Measurements from ENCODE around the gene KCNJ11.
A peak's percentile ranks its signal among the peaks of the same experiment; 100 is the strongest.
"Not testable (repeated sequence)": the region's sequence is repeated elsewhere in the genome, so short reads cannot be mapped to it uniquely, and the experiment has no call there.

The KCNJ11 gene

DNA sequence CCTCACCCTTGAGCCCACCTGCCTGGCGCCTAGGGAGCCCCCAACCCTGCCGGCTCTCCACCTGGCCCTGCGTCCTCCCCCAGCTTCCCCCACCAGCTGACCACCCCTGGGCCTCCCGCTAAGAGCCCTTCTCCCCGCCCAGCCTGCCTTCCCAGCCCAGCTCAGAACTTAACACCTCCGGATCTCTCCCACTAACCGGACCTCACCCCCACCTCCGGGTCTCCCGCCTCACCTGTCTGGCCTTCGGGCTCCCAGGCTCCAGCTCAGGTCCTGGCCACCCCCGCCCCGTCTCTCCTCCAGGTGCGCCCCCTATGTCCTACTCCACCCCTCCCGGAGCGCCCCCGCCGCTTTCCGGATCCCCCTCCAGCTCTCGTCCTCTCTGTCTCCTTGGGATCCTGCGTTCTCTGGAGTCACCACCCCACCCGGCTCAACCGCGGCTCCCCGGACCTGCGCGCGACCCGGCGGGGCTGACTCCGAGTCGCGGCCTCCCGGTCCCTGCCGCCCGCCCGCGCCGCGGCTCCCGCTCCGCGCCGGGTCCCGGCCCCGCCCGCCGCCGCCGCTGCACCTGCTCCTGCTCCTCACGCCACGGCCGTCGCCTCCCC lies at the start of gene KCNJ11:
Gene KCNJ11, minus strand, starts transcription at position 51 of the 602 bp plus-strand sequence. CDS start 568 bp downstream, outside the sequence.
- DNase-seq = peak in 7 of 58 donors; percentile 33 to 82 (median 43)

DNA sequence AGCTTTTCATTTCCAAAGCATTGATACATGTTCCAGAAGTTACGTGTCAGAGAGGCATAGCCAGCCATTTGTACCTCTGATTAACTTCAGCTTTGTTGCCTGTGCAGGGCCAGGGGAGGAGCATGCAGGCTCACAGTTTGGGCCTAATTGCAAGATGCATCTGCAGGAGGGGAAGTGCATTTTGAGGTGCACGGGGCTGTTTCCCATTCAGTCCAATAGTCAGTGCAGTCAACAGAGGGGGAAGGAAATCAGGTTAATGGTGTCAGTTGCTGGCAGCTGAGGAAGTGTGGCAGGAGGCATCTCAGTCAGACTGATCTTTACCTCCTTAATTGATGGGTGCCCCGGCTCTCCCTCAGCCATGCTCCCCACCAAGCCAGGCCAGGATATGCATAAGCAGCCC lies 48.9 kb upstream of the KCNJ11 start:
- no peak for DNase-seq

DNA sequence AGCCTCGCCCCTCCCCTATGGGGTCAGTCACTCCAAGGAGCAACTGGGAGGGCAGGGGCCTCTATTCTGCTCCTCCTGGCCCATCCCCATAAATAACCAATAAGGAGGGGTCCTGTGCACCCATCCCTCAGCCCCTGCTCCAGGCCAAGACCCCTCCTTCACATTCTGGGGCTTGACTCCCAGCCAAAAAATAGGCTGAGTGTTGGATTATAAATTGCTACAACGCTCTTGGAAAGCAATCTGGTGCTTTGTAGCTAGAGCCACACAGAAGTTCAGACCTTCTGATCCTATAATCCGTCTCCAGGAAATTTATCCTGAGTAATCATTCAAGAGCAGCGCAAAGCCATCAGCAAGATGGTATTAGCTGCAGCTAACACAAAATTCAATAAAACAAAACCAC lies 45.6 kb upstream of the KCNJ11 start:
- no peak for DNase-seq

DNA sequence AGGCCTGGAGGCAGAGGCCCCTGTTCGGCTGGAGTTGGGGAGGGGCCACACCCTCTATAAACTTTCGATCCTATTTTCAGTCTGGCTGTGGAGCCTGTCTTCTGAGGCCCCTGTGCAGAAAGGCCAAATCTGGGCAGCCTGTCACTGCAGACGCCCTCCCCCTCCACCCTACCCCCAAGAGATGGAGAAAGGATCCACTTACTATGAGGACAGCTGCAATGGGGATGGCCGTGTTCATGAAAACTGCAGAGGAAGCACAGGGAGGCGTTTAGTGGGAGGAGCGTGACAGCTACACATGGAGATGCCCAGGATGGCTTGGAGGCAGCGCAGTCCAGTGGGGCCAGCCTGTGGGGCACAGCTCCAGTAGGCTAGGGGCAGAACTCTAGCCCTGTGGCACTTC lies 43.5 kb upstream of the KCNJ11 start:
- peak in 3 of 58 donors; percentile 13 to 21 (median 17) for DNase-seq

DNA sequence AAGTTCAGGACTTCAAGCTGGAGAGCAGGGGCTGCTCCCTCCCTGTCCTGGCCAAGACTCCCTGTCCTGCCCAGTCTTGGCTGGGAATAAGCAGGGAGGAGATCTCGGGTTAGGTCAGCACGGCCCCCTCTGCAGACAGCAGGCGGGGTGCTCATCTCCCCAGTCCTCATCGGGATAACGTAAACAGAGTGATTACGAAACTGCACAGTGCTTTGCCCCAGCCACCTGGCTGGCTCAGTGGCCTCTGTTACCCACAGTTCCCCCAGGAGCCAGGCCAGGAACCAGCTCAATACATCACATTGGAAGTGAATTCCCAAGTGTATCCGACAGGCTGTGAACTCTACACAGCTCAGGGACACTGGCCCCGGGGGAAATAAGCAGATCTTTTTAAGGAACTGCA lies 42.7 kb upstream of the KCNJ11 start:
- DNase-seq = no peak

DNA sequence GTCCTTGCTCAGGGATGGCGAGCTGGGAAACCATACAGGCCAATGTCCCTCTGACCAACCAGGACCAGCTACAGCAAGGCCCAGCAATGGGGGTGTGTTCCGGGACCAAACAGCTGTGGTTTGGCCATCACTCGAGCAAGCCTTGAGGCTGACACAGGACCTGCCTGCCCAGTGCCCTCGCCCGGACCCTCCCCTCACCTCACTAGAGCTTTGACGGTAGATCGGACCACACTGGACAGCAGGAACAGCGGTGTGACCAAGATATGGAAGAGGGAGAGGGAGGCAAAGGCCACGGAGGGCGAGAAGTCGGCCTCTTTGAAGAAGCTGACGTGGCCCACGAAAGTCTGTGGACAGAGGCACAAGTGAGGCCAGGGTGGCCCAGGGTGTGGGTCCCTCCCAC lies 42.2 kb upstream of the KCNJ11 start:
- no peak for DNase-seq

DNA sequence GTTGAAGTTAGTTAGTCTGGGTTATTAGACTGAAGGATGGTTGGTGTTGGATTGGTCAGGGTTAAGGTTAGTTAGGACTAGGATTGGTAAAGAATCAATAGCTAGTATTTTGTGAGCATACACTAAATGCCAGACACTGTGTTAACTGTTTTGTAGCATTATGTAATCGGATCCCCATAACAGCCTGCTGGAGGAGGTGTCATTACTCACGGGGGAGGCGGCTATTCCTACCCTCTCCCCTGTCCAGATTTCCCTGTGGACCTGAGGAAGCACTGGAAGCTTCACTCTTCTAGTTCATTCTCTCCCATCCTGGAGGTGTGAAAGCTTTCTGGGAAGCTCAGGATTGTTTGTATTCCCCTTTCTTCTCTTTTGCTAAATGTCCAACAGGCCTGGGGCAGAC lies 40.5 kb upstream of the KCNJ11 start:
- no peak for DNase-seq

DNA sequence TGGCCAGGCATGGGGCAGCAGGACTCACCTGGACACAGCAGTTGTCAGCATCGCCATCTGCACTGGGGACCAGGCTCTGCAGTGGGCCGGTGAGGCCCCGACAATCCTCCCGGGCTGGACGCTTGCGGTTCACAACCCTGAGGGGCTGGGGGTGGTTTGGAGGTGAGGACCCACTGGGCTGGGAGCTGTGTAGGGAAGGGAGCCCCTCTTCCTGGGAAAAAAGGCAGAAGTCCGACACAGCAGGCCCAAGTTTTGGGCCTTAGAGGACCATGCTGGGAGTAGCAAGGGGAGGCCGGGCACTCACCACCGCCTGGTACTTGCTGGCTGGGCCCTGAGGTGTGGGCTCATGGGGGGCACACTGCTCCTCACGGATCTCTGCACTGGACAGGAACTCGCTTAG lies 39.8 kb upstream of the KCNJ11 start:
- no peak for DNase-seq

DNA sequence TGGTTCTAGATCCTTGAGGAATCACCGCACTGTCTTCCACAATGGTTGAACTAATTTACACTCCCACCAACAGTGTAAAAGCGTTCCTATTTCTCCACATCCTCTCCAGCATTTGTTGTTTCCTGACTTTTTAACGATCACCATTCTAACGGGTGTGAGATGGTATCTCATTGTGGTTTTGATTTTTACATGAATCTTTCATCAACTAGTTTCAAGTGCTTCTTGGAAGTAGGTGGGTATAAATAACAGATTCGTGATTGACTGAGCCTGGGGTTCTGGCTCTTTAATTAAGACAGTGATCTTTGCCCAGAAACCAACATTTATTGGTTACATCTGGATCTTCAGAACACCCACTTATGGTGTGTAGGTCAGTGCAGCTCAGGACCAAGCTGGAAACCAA lies 37.8 kb upstream of the KCNJ11 start:
- DNase-seq = not testable (repeated sequence)

DNA sequence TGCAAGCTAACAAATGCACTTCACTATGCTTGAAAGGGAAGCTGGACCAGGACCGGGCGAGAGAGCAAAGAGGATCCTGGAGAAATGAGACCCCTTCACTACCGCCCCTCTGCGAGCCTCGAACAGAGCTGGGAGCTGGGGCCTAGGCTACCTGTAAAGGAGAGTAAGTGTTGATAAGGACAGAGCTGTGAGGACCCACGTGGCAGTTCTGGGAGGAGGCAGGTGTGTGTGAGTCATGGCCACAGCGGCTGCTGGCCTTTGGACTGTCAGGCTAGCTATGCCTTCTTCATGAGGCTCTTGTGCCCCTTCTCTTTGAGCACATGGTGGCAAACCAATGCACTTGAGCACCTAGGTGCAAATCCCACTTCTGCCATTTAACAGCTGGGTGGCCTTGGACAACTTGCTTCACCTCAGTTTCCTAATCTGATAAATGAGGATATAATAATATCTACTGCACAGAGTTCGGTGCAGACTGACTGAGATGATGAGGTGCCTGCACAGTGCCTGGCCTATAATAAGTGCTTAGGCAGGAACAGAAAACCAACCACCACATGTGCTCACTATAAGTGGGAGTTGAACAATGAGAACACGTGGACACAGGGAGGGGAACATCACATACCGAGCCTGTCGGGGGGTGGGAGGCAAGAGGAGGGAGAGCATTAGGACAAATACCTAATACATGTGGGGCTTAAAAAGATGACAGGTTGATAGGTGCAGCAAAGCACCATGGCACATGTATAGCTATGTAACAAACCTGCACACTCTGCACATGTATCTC lies 35.3 kb upstream of the KCNJ11 start:
- DNase-seq = peak in 1 of 58 donors; percentile 37

DNA sequence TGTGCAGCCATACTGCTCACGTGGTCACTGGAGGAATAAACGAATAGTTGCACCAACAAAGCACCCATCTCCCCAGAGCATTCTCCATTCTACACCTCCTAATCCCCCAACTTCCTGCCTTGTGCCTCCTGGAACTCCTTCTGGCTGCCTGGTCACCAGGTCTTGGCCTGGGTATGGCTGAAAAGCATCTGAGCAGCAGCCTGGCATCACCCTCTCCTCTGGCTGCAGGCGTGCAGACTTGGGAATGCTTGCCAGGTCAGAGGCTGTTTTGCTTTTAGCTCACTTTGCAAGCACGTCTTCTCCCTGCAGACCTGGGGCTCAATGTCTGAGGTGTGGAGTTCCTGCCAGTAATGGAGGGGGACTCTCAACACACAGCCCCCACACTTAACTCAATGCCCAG lies 33.3 kb upstream of the KCNJ11 start:
- no peak for DNase-seq

DNA sequence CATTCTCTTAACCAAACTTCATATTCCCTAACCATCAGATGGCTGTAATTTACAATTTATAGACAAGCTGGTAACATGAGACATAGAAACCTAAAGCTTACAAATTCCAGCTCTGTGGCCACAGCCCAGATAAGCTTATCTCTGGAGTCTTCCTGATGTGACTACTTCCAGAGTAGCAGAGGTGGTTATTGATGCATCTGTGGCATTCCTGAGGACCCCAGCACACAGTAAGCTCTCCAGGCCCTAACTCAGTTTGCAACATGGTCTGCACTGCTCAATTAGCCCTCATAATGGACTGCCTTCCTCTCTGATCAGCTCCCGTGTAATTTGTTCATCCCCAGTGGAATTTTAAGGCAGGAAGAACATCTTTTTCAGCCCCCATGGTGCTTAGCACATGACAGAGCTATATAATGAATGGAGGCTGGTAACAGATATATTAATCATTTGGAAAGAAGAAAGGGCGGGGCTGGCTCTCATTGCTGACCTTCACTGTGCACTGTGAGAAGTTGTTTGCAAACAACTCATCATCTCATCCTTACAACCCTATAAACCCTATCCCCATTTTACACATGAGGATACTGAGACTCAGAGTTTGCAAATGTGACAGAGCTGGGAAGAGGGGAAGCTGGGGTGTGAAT lies 30.1 kb upstream of the KCNJ11 start:
- DNase-seq = no peak

DNA sequence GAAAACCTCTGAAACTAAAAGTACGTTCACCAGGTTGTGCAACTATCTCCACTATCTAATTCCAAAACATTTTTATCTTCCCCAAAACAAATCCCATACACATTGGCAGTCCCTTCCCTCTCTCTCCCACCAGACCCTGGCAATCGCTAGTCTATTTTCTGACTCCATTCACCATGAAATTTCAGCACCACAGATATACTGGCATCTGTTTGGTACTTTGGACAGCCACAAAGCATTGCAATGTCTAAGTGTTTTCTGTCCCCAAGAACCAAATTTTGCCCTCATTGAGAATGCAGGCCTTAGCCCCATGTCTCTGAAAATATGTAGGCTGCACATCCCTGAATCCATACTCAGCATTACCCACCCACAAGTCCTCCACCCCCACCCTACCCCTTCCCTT lies 28.0 kb upstream of the KCNJ11 start:
- no peak for DNase-seq

DNA sequence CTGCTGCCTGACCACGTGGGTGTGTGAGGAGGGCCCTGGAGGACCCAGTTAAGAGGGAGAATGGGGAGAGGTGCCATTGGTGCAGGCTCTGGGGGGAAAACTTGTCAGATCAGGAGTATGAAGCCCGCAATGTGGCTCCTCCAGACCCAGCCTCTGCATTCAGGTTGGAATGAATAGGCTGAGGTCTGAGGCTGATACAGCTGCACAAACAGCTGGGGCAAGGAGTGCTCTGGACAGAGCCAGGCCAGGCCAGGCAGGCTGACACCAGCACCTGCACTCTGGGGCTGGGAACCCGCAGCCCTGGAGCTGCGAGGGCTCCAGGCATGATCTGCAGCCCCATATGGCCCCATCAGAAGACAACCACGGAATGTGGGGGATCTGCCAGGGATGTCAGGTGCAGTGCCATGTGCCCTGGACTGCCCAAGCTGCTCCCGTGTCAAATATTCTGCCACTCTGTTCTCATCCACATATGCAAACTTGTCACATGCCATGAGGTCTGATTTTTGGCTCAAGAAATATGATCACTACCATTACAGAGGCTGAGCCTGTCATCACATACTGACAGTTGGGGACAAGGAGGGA lies 27.2 kb upstream of the KCNJ11 start:
- DNase-seq = no peak

DNA sequence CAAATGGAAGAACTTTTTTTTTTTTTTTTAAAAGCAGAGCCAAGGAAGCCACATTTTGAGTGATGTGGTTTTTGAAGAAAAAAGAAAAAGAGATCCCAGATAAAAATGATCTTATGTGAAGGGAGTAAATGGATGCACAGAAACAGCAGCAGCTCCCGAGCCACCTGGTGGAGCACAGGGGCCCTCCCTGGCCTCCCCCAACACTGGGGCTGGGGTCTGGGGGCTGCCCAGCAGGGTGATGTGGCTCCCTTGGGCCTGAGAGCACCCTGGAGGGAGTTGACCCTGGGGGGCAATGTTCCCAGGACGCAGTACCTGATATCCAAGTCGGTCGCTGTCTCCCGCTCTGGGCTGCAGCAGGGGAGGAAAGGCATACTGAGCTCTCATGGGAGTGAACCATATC lies 26.5 kb upstream of the KCNJ11 start:
- no peak for DNase-seq

DNA sequence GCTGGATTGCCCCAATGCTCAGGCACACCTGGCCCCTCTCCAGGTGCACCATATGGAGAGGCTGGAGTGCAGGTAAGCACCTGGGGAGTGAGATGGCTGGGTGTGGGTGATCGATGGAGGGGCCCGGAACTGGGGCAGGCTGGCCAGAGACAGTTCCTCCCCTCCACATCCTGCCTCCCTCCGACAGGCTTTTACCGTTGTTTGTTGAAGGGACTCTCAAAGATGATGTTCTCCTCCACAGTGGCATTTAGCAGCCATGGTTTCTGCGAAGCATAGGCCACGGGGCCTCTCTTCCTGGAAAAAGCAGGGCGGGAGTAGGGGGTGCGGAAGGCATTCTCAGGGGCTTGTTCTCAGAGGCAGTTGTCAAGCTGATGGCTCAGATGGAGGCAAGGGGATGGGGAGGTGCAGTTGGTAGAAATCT lies 25.9 kb upstream of the KCNJ11 start:
- DNase-seq = no peak

DNA sequence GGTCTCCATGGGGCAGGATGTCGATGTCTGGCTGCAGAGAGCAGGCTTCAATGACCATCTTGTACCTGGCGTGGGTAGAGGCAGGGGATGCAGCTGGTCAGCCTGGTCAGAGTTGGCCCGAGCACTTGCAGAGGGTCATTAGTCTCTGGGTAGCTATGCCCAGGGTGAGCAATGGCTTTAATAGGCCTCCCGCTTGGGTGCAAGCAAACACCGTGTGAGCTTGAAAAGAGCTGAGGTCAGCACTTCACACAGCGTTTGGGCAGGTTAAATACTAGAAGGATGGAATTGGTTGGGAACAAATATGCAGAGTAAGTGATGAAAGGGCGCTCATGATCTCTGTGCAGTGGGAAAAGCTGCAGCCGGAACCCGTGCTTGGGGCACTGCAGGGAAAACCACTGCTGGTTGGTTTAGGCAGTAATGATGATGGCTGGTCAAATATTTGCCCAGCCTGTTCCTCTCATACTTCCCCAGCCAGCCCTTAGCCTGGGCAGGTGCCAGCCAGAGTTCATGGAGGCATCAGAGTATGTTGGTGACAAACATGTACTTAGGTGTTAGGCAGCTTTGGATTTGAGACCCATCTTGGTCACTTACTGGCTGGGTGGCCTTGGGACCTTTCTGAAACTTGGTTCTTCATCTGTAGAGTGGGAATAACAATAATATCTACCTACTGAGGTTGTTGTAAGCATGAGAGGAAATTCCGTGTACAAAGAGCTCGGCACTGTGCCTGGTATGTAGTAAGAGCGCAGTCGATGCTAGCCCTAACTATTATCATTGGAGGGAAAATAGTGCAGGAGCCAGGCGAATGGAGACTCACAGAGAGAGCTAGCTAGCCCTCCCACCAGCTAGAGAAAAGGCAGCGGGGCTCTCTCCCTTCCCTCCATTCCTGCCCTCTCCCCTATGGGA lies 25.2 kb upstream of the KCNJ11 start:
- DNase-seq = no peak

DNA sequence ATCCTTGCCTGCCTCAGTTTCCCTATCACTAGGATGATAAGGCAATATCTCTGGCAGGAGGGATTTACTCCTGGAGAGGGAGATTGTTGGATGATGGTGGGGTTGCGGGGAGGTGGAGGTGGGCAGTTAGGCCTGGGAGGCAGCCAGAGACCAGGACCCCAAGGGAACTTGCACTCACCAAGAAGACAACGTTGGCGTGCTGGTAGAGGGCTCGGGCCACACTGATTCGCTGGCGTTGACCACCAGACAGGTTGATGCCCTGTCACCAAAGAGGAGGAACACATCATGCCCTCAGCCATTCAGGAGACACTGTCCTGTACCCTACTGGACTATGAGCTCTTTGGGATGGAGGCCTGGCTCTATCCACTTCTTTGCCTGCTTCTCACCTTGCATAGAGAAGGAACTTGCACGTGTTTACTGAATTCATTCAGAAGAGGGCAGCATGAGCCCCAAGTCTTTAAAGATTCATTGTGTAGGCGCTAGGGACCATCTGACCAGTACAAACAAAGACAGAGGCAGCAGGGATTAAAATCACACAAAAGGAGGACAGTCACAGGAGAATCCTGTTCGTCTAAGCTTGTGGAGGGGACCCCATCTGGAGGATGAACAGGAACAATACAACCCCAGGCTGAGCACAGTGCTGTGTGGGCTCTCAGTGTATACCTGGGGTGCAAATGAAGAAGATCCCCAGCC lies 24.2 kb upstream of the KCNJ11 start:
- DNase-seq = peak in 1 of 58 donors; percentile 11

DNA sequence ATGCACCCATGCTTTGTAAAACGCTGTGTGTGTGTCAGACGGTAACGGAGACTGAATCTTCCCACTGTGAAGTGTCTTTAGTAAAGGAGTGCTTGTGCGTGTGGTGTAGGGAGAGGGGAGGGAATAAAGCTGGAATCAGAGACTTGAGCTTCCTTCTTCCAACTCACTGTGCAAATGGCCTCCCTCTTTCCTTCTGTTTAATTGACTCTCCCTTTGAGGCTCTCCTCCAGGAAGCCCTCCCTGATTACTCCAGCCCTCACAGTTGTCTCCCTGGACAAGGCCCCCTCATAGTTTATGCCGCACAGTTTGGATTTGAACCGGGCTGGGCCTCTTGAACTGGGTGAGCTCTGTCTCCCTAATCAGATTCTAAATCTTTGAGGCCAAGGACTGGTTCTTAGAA lies 23.0 kb upstream of the KCNJ11 start:
- DNase-seq = no peak

DNA sequence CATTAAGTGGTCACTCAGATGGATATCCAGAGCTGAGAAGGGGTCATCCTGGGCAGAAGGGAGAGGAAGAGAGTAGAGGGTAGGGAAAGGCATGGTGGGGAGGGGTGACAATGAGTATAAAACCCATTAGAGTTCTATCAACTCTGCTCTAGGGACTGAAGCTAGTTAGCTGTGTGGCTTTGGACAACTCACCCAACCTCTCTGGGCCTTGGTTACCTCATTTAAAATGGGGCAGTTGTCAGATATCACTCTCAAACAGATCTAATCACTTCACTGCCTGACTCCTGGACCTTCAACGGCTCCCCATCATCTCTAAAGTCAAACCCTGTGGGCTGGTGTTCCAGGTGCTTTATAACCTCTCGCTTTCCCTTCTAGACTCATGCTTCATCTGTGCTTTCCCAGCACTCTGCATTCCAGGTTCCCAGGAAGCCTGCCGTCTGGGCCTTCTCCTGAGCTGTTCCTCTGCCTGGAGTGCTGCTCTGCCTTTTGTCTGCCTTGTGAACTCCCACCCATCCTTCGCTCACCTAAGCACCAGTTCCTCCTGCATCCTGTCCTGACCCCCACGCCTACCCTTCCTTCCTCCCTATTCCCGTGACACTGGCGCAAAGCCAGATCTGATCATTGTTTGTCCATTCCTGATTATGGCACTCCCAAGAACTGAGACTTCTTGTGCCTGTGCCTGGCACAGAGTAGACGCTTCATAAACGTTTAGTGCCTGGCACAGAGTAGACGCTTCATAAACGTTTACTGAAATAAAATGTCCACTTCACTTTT lies 22.3 kb upstream of the KCNJ11 start:
- DNase-seq = no peak

All from anterior cingulate cortex (tissue), 58 donors.